Heart left ventricle (tissue), 16 donors: Measurements from ENCODE around the gene FERMT3. TPM values are rescaled to one million over a fixed set of nuclear protein-coding genes. Genes with fewer than 3 reads are reported as not detected.

Experiments used
- ATAC-seq, 4 donors: fragments of 200-7000 bp; cut with Tn5 transposase; one replicate each; pipeline ENCODE4 v1.9.1; 2020 to 2022; ENCODE audit warnings: moderate library complexity in 4 of 4, mild to moderate bottlenecking in 3 of 4, moderate number of reproducible peaks in 1 of 4
- DNase-seq, 5 donors: peaks; one replicate each; pipeline ENCODE4 v3.0.0-alpha.2; 2020
- H3K27ac ChIP-seq, 12 donors: fragments of 200-600 bp; sonication (generic) in 4 of 12; one replicate each; pipeline versions ENCODE4 v1.5.0 to v1.8.0; 2016 to 2022; ENCODE audit warnings: mild to moderate bottlenecking in 2 of 12
- H3K27me3 ChIP-seq, 9 donors: fragments of 200-600 bp; sonication (generic) in 2 of 9; one replicate each; pipeline versions ENCODE4 v1.5.1 to v1.8.0; 2016 to 2022; ENCODE audit warnings: mild to moderate bottlenecking in 3 of 9
- H3K36me3 ChIP-seq, 9 donors: fragments of 200-600 bp; sonication (generic) in 2 of 9; one replicate each; pipeline versions ENCODE4 v1.5.0 to v1.8.0; 2018 to 2022; ENCODE audit warnings: mild to moderate bottlenecking in 2 of 9
- H3K4me1 ChIP-seq, 12 donors: fragments of 200-600 bp; sonication (generic) in 4 of 12; one replicate each; pipeline versions ENCODE4 v1.5.0 to v1.8.0; 2016 to 2022; ENCODE audit warnings: mild to moderate bottlenecking in 3 of 12
- H3K4me3 ChIP-seq, 12 donors: fragments of 200-600 bp; sonication (generic) in 4 of 12; one replicate each; pipeline versions ENCODE4 v1.5.0 to v1.8.0; 2017 to 2022; ENCODE audit warnings: mild to moderate bottlenecking in 9 of 12, moderate library complexity in 4 of 12
- H3K9me3 ChIP-seq, 12 donors: fragments of 200-600 bp; sonication (generic) in 4 of 12; one replicate each; pipeline versions ENCODE4 v1.5.0 to v1.8.0; 2016 to 2022; ENCODE audit warnings: mild to moderate bottlenecking in 1 of 12
- POLR2A ChIP-seq, 2 donors: fragments of 450-650 bp; IDR thresholded peaks; one replicate each; pipeline ENCODE4 v1.6.1; 2017; ENCODE audit warnings: antibody characterized with exemption in 2 of 2, mild to moderate bottlenecking in 2 of 2, moderate library complexity in 2 of 2
- WGBS, 4 donors: extraction: QIAGEN DNeasy Blood & Tissue Kit in 2 of 4; methylation state at CpG; one replicate each; pipeline versions ENCODE4 v1.1.5 to v1.1.7; 2013 to 2018; 5-methylcytosine and 5-hydroxymethylcytosine counted together
- intact Hi-C, 10 donors: fragments of 100-400 bp; cut with DNase I; formaldehyde crosslinking; loops; one replicate each; pipeline versions ENCODE4 v1.11.1 to v1.14.2; 2022
- polyA plus RNA-seq, 2 donors: library from polyadenylated mRNA; stranded (reverse); fragments of 200-250 nt; gene quantifications; one replicate each; pipeline ENCODE4 v1.2.3, GENCODE V29; 2013
- total RNA-seq, 9 donors: library from RNA; depleted of rRNA in 2 of 9; stranded (reverse); fragments of >200 nt in 2 of 9; fragmentation: NEBNext Ultra II Directional in 3 of 9; extraction: Animal tissue kit (Norgen Biotek cat#: 25700) in 3 of 9; gene quantifications; one replicate each; pipeline versions ENCODE4 v1.1.0 to v1.2.4, GENCODE V29; 2016 to 2023
- TF ChIP-seq, protein P1 (sequence below), 12 donors: fragments of 200-600 bp; sonication (generic) in 4 of 12; IDR thresholded peaks; one replicate each; pipeline versions ENCODE4 v1.5.0 to v1.8.0; 2018 to 2022; ENCODE audit warnings: antibody characterized with exemption in 12 of 12, mild to moderate bottlenecking in 5 of 12
- donor health status: ischemic (EF 13 %, LVEDD 7.1; RV severe dilation, severe dysfunction).
- donor health status: healthy with polysubstance abuse.
- donor health status: DM: no; HTN: yes; CAD: no.
- donor health status: DM: no; HTN: no; CAD: no.
- donor health status: ischemic (EF 25% LVEDD 6.9; RV normal size, moderate dysfunction).
- donor health status: ischemic (EF 25% LVEDD 5.7; RV mildly dilated, moderate dysfunction).
- donor health status: healthy.
- donor health status: DM: yes; HTN: yes; CAD: no.
- donor health status: ischemic (EF 35%, LVEDD 5.7; RV mildly dilated, moderate dysfunction).
- donor health status: nonischemic (EF 11% LVEDD 7.7; RV severe dilation, severe dysfunction).
- donor health status: DM: yes; HTN: yes; CAD: no.
- donor health status: PGD.
- donor health status: ischemic (EF 29% LVEDD 5.4; RV normal size, mild dysfunction).
- donor health status: nonischemic (EF 23%, LVEDD 6.1; RV moderate dilation, normal function).

FERMT3 gene
- total and polyA plus RNA-seq, 11 donors, result 2.8 to 71.5 (median 5.7) TPM

DNA sequence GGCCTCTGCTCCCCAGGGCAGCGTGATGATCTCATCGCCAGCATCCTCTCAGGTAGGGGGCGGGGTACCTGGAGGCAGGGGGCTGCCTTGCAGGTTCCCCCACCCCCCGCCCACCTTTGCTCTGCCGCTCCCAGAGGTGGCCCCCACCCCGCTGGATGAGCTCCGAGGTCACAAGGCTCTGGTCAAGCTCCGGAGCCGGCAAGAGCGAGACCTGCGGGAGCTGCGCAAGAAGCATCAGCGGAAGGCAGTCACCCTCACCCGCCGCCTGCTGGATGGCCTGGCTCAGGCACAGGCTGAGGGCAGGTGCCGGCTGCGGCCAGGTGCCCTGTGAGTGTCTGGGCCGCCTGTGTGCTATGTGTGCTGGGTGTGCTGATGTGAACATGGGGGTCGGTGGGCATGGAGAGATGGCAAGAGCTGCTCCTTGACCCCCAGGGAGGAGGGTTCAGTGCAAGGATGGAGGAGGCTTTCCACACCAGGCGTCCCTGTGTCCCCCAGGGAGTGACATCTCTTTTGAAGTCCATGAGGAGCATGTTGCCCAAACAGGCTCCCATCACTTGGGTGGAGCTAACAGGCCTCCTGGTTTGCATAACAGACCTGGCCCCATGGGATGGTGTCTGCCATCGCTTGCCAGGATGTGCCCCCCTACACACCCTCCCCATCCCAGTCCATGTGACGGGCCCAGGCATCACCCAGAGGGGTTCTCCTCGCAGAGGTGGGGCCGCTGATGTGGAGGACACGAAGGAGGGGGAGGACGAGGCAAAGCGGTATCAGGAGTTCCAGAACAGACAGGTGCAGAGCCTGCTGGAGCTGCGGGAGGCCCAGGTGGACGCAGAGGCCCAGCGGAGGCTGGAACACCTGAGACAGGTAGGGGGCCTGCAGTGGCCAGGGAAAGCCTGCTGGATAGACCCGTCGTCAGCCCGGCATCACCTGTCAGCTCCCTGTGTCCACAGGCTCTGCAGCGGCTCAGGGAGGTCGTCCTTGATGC, 58.9 kb downstream of the FERMT3 start:
- intact Hi-C loops, result no loop called here

GRCh38 chr11:64266339-64266738, 59.8 kb downstream of the FERMT3 start:
- Histone ChIP-seq H3K4me3 (no peak overlapping the region), H3K27me3 (no peaks in the 10 kb centered on the region), H3K27ac (peak overlapping the region in 2 of 12 donors; percentile 86 to 97), H3K9me3 (no peaks in the 10 kb centered on the region), H3K36me3 (peaks cover 0 to 57% (median 47%) of the 10 kb centered on the region in 9 donors), H3K4me1 (peaks cover 2 to 27% (median 24%) of the 10 kb centered on the region in 12 donors)
- TF ChIP-seq, protein P1, sequence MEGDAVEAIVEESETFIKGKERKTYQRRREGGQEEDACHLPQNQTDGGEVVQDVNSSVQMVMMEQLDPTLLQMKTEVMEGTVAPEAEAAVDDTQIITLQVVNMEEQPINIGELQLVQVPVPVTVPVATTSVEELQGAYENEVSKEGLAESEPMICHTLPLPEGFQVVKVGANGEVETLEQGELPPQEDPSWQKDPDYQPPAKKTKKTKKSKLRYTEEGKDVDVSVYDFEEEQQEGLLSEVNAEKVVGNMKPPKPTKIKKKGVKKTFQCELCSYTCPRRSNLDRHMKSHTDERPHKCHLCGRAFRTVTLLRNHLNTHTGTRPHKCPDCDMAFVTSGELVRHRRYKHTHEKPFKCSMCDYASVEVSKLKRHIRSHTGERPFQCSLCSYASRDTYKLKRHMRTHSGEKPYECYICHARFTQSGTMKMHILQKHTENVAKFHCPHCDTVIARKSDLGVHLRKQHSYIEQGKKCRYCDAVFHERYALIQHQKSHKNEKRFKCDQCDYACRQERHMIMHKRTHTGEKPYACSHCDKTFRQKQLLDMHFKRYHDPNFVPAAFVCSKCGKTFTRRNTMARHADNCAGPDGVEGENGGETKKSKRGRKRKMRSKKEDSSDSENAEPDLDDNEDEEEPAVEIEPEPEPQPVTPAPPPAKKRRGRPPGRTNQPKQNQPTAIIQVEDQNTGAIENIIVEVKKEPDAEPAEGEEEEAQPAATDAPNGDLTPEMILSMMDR (IDR thresholded peaks at IDR 0.05), result no peak
- no peak for TF ChIP-seq POLR2A (IDR thresholded peaks at IDR 0.05)
- no peak for ATAC-seq
- DNase-seq, result no peak
- intact Hi-C loops, result no loop called here
- 89 to 94% (median 91%) methylated on average over 15 of the region's 15 CpGs for WGBS, 4 donors

More for the DNA sequence above, 58.9 kb downstream of the FERMT3 start:
- Histone ChIP-seq H3K9me3 (no peaks in the 10 kb centered on the region), H3K4me1 (peaks cover 2 to 27% (median 24%) of the 10 kb centered on the region in 12 donors), H3K4me3 (no peak overlapping the region), H3K36me3 (peaks cover 0 to 65% (median 51%) of the 10 kb centered on the region in 9 donors), H3K27me3 (no peaks in the 10 kb centered on the region), H3K27ac (no peak overlapping the region)
- ATAC-seq (no peak), DNase-seq (no peak)
- WGBS, 4 donors, result 92 to 96% (median 94%) methylated on average over 24 to 35 of the region's 35 CpGs
- no peak for TF ChIP-seq POLR2A (IDR thresholded peaks at IDR 0.05)
- TF ChIP-seq, protein P1 (IDR thresholded peaks at IDR 0.05), result no peak

- Histone ChIP-seq H3K36me3 (peaks cover 0 to 46% (median 37%) of the 10 kb centered on the region in 9 donors), H3K27me3 (no peaks in the 10 kb centered on the region), H3K4me1 (peaks cover 2 to 37% (median 31%) of the 10 kb centered on the region in 12 donors), H3K9me3 (no peaks in the 10 kb centered on the region), H3K4me3 (peak overlapping the region in 4 of 12 donors; percentile 77 to 95 (median 82)), H3K27ac (peak overlapping the region; percentile 86 to 100 (median 97))
- DNase-seq, result peak in 1 of 5 donors; percentile 54
- TF ChIP-seq POLR2A (IDR thresholded peaks at IDR 0.05), result no peak
- TF ChIP-seq, protein P1 (IDR thresholded peaks at IDR 0.05), result no peak
- WGBS, 4 donors, result 59 to 83% (median 72%) methylated on average over 24 to 27 of the region's 27 CpGs
- intact Hi-C loops, result no loop called here
- no peak for ATAC-seq
Observed at GRCh38 chr11:64267207-64267945, 60.9 kb downstream of the FERMT3 start.
